NCI-H524 (cell line): ENCODE measurements around the gene AJAP1.
"Not testable (repeated sequence)": the region's sequence is repeated elsewhere in the genome, so short reads cannot be mapped to it uniquely, and the experiment has no call there.

Experiments used
- DNase-seq, 2 experiments: peaks; one replicate each; lab custom pipeline; 2025; lab: John Stamatoyannopoulos, UW

AJAP1 gene, protein sequence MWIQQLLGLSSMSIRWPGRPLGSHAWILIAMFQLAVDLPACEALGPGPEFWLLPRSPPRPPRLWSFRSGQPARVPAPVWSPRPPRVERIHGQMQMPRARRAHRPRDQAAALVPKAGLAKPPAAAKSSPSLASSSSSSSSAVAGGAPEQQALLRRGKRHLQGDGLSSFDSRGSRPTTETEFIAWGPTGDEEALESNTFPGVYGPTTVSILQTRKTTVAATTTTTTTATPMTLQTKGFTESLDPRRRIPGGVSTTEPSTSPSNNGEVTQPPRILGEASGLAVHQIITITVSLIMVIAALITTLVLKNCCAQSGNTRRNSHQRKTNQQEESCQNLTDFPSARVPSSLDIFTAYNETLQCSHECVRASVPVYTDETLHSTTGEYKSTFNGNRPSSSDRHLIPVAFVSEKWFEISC

DNA sequence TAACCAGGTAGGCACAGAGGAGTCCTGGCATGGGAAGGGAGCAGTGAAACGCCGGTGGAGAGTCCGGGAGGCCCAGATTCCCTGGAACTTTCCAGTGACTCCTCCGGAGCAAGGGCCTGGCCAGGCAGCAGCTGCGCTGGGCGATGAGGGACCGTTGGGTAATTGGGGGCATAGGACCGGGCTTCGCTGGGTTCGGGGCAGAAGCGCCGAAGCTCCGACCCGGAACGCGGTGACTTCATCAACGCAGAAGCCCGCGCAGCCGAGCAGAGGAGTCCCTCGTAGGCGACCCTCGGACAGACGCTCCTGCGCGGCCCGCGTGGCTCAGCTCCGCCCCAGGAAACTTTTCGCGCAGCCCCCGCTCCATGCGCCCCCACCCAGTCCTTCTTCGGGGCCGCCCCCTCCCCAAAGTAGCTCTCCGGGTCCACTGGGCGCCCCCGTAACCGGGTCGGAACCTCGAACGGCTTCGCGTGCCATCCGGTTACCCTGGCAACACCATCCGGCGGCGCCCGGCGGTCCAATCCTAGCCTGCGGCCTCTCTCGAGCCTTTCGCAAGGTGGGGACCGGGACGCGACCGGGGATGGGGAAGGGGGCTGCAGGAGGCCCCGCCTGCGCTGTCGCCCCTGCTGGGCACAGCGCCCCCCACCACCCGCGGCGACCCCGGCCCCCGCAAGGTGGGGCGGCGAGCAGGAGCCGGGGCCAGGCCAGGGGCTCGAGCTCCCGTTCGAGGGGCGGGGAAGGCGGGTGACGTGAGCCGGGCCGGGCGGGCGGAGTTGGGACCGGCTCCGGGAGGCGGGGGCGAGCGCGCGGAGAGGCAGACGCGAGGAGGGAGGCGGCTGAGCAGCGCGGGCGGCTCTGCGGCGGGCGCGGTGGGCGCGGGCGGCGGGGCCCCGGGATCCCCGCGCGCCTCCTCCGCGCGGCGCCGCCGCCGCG lies at the start of gene AJAP1:
Gene AJAP1, plus strand, starts transcription at position 814 of the 930 bp plus-strand sequence. CDS start 817 bp downstream, outside the sequence.
- no peak for DNase-seq

DNA sequence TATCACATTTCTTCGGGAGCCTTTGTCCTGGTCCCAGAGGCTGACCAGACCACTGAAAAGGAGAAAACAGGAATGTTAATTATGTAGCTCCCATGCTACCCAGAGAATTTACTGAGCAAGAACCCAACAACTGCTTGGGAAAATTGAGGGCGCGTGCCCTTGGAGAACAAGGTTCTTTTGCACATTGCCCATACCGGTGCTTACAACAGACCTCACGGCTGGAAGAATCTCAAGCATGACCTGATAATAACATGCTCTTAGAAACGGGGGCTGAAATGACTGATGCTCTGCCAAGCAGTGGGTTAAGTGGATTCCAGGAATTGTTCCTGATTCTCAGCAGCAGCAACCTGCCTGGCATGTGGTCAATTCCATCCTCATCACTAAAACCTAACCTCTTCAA lies 49.3 kb upstream of the AJAP1 start:
- no peak for DNase-seq

DNA sequence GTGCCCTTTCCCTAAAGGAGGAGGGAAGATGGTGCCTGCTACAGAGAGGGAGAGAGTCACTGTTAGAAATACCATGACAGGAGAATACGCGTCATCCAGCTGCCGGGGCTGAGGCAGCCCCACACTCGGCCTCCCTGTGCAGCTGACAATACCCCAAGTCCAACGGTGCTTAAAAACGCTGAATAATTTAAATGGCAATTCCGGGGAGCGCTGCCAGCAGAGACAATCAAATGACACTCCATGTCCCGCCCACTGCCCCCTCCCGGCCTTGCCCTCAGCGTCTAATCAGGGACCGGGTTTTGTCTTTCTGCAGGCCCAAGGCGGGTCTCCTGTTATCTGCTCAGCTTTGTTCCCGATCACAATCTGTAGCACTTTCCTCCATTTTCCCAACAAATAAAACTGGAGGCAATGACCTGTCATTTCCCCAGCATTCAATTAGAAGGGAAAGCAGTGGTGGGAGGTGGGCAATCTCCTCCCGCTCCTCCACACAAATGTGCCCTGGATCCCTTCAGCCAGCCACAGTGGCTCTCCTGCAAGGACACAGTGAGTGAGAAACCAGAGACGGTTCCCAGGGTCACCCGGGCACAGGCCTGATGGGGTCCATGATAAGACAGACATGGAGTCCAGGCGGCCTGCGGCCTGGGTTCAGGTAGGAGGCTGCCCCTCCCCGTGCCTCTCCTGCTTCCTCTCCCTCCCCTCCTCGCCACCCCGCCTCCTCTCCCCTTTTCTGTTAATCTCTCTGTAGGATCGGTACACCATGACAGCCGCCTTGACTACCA lies 42.7 kb upstream of the AJAP1 start:
- DNase-seq = no peak

DNA sequence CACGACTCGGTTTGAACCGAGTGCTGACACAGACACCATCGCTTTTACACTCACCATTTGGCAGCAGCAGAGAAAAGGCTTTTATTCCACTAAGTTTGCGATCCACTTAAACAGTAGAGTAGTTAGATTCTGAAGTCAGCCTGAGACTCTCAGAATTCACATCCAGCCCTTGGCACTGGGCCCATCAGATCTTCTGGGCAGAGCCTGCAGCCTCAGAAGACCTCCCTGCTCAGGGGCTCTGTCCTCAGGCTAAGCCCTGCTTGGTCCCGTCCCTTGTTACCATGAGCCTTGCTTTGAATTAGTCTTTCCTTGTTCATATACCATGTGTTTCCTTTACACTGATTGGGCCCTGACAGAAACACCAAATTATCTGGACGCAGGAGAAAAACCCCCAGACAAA lies 41.4 kb upstream of the AJAP1 start:
- no peak for DNase-seq

DNA sequence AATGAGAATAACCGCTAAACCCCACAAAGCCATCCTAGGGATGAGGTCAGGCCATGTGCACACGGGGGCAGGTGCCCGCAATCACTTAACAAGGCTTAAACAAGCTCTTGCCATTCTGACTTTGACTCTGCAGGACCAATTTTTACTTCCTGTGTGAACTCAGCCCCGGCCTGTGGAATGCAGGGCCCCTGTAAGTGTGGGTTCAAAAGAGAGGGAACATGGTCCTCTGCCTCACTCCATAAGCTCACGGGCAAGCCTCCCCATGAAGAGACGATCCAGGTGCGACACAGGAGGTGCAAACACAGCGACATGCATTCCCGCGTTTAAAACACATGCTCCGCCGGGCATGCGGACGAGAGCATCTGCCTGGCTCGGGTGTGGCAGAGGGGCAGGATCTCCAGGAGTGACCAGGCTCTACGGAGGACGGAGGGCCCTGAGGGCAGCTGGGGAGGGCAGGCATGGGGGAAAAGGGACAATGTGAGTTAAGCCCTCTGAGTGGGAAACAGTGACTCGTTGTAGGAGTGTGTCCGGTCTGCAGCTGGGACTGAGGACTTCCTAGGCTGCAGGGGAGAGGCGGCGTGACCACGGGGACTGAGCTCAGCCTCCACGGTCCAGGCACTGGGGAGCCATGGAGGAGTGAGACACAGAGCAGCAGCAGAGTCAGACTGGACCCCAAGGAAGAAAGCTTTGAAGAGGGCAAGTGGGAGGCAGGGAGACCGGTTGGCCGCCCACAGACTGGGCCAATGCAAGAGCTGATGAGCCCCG lies 40.6 kb upstream of the AJAP1 start:
- DNase-seq = no peak

DNA sequence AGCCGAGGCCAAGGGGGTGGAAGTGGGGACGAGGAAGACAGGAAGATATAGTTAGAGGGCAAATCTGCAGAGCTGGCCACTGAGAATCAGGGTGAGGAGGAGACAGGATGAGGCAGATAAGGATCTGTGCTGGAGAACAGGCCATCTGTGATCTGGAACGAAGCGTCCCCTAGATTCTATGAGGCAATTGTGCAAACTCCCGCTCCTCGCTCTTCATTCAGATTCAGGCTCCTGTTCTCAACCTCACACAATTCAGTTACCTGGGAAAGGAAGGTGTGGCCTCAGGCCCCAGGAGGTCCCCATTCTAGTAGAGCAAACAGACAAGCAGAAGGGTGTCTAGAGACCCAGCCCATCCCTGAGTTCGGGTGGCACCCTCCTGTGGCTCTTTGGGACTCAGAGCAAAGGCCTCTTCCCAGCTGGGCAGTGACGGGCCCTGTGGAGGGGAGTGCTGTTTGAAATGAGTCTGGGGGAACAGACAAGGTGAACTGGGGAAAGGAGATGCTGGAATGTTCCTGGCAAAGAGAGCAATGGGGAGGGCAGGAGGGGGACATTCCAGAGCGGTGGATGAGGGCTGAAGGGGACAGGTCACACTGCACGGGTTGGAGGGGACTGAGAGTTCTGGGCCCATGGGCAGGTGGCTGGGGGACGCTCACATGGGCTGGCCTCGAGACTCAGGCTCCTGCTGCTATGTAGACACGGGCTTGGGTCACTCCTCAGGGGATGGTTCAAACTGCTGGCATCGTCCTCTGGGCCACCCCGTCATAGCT lies 39.9 kb upstream of the AJAP1 start:
- DNase-seq = no peak

DNA sequence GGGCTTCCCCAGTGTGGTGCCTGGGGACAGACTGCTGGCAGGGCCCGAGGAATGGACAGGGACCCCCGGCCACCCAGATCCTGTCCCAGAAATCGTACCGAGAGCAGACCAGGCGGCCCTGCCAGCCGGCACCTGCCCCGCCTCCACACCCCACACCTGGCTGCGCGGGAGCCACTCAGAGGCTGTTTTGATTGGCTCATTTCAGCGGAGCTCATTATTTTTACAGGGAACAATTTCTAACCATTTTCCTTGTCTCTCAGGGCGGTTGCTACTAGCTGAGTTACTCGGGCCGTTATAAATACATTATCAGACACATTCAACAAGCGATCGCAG lies 39.3 kb upstream of the AJAP1 start:
- no peak for DNase-seq

DNA sequence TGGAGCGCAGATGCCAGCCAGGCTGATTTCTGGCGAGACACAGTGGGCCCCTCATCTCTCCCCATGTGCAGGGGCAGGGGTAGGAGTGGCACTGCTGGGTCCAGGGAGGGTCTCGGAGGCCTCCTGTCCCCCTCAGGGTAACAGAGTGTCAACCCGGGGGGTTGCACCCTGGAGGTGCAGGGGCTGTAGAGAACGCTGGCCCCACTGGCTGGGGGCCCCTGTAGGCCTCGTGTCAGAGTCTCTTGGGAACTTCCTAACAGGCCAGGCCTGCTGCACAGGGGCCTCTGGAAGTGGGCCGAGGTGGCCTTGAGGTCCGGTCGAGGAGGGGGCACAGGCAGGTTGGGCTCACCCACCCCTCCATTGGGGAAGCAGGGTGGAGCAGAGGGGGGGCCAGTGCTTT lies 38.9 kb upstream of the AJAP1 start:
- no peak for DNase-seq

DNA sequence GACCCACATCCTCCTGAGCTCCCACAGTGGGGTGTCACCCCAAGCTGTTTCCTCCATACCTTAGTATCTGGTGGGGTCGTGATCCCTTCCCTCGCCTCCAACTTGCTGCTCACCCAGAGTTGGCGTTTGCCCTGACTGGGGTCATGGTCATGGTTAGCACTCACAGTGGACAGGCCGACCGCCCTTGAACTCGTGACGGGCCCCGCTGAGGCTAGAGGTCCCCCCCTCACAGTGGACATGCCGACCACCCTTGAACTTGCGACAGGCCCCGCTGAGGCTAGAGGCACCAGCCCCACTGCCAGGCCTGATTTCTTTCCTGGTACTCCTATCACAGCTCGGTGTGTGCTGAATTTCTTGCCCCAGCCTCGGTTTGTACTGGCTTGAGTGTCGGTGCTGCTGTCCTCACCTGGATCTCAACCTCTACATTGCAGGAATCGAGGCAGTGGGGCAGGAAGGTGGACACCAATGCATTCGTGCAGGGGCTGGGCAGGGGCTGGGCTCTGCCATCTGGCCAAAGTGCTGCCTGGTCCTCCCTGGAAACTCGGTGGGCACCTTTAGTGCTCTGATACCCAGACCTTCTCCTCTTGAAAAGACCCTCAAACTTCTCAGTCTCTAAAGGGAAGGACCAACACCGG lies 37.5 kb upstream of the AJAP1 start:
- DNase-seq = no peak

DNA sequence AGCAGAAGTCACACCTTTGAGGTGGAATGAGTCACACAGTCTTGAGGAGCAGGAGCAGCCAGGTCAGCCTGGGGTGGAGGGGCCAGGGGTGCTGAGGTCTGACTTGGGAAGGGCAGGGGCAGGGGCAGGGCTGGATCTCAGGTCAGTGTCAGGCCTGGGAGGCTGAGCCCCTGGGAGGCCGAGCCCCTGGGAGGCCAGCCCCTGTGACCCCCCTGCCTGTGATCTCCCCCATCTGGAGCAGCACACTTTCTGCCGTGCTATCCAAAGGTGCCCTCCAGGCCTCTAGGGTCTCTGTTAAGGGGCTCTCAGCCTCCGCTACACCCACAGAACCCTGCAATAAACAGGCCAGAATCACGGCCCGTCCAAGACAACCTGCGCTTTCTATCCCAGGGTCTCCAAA lies 36.9 kb upstream of the AJAP1 start:
- DNase-seq = no peak

DNA sequence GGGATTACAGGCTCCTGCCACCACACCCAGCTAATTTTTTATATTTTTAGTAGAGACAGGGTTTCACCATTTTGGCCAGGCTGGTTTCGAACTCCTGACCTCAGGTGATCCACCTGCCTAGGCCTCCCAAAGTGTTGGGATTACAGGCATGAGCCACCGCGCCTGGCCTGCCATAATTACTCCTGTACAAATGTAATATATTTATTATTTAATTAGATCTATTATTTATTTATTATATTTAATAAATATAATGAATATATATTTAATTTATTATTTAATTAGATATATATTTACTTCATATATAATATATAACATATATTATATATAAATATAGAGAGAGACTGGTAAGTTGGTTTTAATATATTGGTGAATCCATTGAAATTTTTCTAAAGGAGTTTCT lies 35.6 kb upstream of the AJAP1 start:
- not testable (repeated sequence) for DNase-seq

DNA sequence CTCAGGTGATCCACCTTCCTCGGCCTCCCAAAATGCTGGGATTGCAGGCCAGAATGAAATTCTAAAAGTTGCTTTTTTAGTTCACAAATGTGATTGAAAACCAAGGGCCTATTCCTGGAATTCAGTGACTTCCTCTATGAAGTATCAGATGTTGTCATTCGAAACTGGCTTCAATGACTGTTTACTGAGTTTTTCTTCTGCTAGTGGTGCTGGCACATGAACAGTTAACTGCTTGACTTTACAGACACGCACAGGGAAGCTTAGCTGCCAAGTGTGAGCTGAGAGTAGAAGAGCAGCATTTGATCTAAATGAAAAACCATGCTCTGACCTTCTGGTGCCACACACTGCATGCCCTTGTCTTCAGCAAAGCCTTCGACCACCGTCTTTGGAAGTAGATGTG lies 32.8 kb upstream of the AJAP1 start:
- no peak for DNase-seq

DNA sequence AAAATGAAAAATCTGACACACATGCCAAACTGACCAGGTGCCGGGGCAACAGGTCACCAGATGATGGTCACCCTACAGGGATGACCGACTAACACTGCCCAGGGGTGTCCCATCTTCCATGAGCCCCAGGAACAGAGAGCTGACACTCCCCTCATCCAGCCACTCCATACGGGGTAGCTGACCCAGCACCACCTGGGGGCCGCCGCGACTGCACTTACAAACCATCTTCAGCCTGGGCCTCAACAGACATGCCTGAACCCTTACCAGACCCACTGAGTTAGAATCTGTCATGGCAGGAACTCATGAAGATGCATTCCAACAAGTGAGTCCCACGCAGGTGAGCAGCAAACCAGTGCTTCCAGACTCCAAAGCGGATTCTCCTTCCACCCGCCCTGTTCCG lies 31.6 kb upstream of the AJAP1 start:
- no peak for DNase-seq

DNA sequence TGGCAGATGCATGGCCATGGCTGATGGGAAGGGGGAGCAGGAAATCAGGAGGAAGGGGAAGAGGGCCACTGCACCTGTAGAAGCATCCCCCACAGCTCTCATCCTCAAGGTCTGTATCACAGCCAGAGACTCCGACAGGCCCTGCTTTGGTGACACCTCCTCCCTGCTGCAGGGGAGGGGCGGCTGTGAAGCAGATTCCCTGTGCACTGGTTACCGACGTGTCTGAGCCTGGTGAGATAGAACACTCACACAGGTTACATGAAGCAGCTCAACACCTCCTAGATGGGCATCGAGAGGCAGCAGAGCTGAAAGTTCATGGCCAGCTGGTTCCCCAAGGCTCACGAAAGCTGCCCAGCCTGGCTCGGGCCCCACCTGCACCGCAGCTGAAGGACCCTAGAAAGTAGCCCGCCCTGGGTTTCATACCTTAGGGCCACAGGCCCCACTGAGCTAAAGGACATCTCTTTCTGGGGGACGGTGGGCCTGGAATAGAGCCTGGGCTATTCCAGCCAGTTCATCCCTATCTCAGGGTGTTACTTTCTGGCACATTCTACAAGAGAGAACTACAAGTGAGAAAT lies 30.2 kb upstream of the AJAP1 start:
- DNase-seq = no peak

DNA sequence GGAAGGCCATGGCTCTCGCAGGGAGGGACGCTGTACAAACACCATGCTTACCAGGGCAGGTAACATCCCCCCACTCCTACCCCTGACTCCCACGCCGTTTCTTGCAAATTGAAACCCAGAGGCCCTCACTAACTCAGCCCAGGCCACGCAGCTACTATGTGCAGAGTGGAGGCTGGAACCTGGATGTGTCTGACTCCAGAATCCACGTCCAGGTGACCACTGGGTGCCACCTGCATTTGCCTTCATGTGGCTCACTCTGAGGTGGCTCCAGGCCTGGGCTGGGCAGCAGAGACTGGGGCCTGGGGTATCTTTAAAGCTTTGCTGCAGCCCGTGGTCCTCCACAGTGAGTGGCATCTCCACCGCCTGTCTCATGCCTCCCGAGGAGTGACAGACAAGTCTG lies 29.6 kb upstream of the AJAP1 start:
- DNase-seq = no peak

DNA sequence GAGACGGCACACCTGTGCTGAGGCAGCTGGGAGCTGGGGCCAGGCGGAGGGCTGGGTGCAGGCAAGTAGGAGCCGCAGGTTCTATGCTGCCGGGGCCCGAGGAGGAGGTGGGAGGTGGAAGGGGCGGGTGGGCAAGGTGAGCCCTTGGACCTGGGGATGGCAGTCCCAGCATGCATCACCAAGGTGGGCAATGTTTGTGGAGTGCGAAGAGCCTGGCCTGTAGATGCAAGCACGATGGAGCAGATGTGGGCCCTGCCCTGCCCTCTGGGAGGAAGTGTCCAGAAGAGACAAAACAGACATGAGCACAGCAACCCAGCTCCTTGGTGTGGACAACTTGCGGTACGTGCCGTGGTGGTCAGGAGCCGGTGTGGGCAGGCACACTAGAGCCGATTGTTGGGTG lies 28.3 kb upstream of the AJAP1 start:
- DNase-seq = no peak

DNA sequence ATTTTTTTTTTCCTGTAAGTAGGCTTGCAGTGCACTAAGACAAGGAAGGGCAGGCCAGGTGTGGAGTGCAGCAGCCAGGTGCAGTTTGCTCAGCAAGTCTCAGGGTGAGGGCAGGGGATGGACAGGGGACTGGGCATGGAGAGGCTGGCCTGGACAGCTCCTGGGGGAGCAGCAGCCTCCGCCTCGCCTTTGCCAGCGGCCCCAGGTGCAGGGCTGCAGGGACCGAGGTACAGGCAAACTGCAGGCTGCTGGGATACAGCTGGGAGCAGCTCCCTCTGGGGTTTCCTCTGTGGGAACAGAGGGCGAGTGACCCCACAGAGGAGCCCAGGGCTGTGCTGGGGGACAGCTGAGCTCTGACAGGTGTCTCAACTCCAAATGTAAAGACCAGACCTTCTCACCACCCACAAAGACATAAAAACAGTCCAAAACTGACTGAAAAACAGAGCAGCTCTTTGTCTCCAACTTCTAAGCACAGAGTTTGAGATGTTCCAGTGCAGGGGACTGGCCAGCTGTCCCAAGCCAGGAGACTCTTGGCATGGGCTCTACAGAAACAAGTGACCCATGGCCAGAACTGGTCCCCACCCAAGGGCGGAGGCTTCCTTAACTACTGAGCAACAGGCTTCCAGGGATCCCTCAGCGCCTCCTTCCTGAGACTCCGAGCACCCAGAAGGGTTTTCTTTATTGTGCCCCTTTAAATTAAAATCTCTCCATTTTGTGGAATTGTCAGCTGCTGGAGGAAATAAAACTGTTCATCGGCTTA lies 27.7 kb upstream of the AJAP1 start:
- no peak for DNase-seq

DNA sequence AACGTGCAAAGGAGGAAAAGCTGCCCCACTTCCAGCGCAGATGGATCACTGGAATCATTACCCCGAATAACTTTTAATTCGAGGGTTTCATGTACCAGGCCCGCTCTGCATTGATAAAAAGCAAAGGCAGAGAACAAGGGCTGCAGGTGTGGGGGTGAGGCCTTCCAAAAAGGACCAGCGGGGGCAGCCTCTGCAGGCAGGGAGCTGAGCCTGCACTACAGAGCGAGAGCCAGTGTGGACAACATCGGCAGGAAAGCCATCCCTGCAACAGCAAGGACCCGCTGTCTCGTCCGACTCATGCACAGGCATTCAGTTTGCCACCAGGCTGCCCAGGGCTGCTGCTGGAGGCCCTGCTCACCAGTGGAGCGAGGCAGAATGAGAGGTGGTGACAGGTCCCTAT lies 27.1 kb upstream of the AJAP1 start:
- no peak for DNase-seq

DNA sequence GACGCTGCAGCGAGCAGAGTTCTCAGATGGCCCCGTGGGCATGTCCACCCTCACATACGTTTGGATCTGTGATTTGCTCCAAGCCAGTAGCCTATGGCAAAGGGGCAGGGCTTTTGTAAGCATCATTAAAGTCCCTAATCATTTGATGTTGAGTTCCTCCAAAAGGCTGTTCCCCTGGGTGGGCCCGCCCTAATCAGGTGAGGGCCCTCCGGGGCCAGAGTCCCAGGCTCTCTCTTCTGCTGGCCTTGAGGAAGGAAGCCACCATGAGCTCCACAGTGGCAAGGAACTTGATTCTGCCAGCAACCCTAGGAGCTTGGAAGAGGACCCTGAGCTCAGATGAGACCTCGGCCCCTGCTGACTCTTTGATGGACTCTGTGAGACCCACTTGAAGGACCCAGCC lies 25.4 kb upstream of the AJAP1 start:
- no peak for DNase-seq
